Measurements from ENCODE around the gene TOX2. TPM values are rescaled to one million over a fixed set of nuclear protein-coding genes. Genes with fewer than 3 reads are reported as not detected.

TOX2 gene
- total RNA-seq, 1 experiment from 2014 or later, result 0.83 TPM

- no peak for DNase-seq (ENCODE audit: low spot score)
Measured at GRCh38 chr20:44064501-44065400, 150.1 kb downstream of the TOX2 start.

- no peak for DNase-seq (ENCODE audit: low spot score)
Measured at GRCh38 chr20:44065401-44066340, 151.0 kb downstream of the TOX2 start.

DNA sequence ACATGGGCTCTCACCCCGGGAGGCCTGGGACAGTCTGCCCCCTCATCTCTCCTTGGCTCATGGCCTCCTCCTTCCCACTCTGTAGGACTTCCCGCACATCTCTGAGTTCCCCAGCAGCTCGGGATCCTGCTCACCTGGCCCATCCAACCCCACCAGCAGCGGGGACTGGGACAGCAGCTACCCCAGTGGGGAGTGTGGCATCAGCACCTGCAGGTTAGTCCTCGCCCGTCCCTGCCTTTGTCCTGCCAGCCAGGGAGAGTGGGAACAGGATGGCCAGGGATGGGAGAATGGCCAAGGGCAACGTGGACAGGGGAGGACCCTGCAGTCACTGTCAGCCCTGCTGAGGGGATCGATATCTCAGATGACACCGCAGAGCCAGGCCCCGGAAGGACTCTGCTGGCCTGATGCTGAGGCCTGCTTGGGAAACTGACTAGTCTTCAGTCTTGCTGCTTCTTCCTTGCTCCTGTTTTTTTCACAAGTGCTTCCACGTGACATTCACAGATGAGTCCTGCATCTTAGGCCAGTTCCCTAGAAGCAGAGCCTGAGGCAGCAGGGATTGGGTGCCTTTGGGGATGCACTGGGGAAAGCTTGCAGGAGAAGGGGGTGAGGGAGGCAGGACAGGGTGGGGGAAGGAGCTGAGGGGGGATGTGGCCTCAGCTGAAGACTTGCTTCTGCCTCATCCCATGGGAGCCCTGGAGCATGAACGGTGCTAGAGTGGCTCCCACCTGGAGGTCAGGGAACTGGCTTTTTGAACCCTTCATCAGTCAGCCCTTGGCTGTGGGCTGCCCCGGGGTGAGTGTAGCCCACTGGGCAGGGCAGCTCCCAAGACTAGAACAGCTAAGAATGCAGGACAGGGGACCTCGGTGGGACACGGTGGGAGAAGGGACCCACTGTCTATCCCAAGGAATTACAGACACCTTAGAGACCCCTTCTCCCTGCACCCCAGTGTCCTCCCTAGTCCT lies 152.3 kb downstream of the TOX2 start:
- no peak for DNase-seq (ENCODE audit: low spot score)

- DNase-seq (ENCODE audit: low spot score), result no peak
Measured at GRCh38 chr20:44067650-44068081, 153.0 kb downstream of the TOX2 start.

GRCh38 chr20:44068316-44069201 lies 153.9 kb downstream of the TOX2 start:
- no peak for DNase-seq (ENCODE audit: low spot score)

DNA sequence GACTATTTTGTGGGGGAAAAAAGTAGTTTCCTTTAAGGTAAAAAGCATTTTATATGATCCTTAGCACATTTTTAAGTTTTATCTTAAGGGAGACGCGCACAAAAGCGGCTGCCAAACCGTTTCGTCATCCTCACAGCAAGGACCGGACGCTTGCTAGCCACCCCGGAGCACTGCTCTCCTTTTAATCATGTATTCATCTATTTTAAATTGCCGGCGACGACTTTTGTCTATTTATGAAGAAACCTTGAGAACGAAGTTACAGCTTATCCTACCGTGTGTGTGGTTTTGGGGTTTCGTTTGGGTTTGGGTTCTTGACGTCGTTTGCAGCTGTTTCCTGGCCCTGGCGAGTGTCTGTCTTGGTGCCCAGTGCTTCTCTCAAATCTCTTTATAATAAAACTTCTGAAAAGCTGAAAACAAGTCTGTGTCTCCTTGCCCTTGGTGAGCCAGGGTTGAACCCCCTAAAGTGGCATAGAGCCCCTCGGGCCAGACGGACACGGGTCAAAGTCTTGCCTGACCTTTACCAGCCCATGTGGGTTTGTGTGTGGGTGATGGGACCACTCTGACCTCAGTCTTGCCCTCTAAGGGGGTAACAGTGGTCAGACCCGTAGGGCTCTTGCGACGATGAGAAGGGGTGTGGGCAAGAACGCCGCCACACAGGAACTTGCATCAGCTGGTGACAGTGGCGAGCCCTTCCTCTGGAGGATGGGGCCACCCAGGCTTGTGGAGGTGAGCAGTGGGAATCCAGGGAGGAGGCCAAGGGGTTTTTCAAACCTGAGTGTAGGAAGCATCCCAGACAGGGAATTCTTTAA lies 154.8 kb downstream of the TOX2 start:
- no peak for DNase-seq (ENCODE audit: low spot score)

- DNase-seq (ENCODE audit: low spot score), result no peak
Measured at GRCh38 chr20:44070139-44070900, 155.7 kb downstream of the TOX2 start.

GRCh38 chr20:44071057-44071456 lies 156.4 kb downstream of the TOX2 start:
- no peak for DNase-seq (ENCODE audit: low spot score)

DNA sequence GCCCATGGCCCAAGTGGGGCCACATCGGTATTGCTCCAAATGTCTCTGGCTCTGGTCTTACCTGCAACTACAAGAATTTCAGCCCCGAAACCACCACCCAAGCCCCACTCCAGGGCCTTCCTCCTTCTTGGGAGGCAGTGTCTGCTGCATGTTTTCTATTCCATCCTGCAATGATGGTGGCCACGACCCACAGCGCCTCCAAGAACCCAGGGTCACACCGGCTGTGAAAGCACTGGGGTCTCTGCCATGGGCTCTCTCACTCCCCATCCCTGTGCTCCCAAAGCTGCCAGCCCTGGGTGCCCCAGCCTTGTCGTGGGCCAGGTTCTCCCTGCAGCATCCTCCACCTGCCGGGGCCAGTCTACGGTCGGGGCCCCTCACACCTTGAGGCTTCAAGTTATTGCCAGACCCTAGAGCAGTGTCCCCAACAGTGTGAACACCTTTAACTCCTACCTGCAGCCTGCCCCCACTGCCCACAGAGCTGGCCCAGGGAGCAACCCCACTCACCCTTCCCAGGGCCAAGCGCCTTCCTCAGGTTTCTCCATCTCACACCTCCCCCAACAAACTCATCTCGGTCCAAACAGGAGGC lies 157.0 kb downstream of the TOX2 start:
- no peak for DNase-seq (ENCODE audit: low spot score)

DNA sequence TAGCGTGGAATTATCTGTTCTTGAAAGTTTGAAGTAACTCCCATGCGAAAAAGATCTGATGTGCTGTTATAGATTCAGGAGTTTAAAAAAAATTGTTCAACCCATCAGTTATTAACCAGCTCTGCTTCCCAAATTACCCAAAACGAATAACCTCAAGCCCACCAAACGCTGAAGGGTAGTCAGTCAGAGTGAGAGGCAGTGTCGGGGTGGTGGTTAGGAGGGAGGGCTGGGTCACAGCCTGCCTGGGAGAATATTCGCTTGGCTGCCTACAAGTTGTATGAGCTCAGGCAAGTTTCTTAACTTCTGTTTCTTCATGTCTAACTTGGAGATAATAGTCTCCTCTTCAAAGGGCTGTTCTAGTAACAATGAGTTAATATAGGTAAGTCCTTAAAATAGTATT lies 157.7 kb downstream of the TOX2 start:
- DNase-seq (ENCODE audit: low spot score), result no peak

DNA sequence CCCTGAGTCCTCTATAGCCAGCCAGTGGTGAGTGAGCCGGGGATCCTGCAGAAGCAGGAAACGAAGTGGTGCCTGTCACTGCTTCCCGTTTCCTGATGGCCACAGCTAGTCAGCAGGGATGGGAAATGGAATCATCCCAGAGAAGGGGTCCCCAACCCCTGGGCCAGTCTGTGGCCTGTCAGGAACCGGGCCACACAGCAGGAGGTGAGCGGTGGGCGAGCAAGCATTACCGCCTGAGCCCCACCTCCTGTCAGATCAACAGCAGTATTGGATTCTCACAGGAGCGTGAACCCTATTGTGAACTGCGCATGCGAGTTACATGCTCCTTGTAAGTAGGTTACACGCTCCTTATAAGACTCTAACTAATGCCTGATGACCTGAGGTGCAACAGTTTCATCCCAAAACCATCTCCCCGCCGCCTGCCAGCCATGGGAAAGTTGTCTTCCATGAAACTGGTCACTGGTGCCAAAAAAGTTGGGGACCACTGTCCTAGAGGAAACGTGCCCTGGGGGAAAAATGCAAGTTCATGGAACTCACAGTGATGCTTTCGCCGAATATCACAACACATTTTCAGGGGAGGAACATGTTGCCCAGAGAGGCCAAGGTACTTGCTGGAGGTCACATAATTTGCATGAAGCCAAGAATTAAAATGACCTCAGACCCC lies 158.5 kb downstream of the TOX2 start:
- no peak for DNase-seq (ENCODE audit: low spot score)

DNA sequence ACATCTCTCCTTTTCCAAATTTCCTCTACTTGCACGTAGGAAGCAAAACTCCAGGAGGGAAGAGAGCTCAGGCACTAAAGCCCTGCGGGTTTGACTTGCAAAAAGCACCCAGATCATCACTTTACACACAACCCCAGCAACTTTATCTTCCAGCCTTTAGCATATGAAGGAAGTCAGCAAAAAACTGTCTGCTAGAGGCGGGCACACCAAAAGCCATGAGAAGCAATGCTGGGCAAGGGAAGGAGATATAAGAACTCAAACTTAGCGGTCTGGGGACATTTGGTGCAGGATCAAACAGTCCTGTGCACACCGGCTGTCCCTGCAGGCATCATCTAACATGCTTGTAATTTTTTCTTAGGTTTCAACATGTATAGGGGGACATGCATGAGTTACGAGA lies 159.0 kb downstream of the TOX2 start:
- no peak for DNase-seq (ENCODE audit: low spot score)

DNA sequence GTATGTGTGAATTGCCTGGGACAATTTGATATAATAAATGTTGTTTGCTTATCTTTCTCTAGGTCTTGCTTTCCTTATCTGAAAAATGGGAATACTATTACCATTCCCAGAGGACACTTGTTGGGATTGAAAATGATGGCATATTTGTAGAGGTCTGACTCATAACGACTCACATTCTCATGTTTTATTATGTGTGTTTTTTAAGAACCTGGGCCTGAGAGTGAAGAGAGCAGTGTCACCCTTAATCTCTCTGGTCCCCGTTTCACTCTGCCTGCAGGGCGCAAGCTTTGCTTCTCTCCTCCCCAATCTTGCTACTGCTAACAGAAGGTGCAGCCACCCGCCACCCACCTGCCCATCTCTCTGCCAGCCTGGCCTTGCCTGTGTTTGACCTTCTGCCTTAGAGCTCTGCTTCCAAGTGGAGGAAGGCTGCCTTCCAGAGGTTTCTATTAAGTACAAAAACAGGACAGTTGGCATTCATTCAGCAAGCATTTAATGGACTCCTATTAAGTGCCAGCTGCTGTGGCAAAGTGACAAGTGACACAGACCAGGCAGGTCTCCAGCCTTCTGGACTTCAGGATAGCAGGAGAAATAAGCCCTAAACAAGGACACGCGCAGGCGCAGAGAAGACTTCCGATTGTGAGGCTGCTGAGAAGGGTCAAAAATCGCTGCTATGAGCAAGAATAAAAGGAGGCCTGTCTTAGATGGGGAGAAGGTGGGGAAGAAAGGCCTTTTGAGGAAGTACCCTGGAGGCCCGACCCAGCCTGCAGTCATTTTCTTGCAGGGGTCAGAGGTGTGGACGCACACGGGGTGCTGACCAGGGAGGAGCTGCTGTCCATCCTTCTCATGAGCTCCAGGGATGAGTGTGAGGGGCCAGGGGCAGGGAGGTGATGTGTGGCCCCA lies 159.8 kb downstream of the TOX2 start:
- DNase-seq (ENCODE audit: low spot score), result no peak

- DNase-seq (ENCODE audit: low spot score), result no peak
Measured at GRCh38 chr20:44075191-44075949, 160.7 kb downstream of the TOX2 start.

GRCh38 chr20:44075950-44076232 lies 161.2 kb downstream of the TOX2 start:
- DNase-seq (ENCODE audit: low spot score), result no peak

DNA sequence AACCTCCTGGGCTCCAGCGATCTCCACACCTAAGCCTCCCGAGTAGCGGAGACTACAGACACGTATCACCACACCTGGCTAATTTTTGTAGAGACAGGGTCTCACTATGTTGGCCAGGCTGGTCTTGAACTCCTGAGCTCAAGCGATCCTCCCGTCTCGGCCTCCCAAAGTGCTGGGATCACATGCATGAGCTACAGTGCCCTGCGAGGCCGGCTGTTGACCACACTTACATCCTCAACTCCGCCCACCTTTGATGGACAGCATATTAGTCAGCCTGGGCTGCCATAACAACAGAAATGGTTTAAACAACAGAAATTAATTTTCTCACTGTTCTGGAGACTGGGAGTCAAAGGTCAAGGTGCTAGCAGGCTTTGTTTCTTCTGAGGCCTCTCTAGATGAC lies 164.6 kb downstream of the TOX2 start:
- DNase-seq (ENCODE audit: low spot score), result no peak
